CMK (cell line): ENCODE results near the gene SLC6A3.
"Not testable (repeated sequence)": the region's sequence is repeated elsewhere in the genome, so short reads cannot be mapped to it uniquely, and the experiment has no call there.

Source experiments
- DNase-seq: peaks from one replicate; pipeline ENCODE4 v3.0.0-alpha.2; 2010; ENCODE audit warnings: low read depth

SLC6A3 gene

GRCh38 chr5:1440098-1440493, 5.1 kb downstream of the SLC6A3 start:
- no peak for DNase-seq

GRCh38 chr5:1439388-1440097, 5.7 kb downstream of the SLC6A3 start:
- no peak for DNase-seq

- no peak for DNase-seq
Observed at GRCh38 chr5:1438871-1439270, 6.4 kb downstream of the SLC6A3 start.

GRCh38 chr5:1437876-1438559, 7.2 kb downstream of the SLC6A3 start:
- no peak for DNase-seq

GRCh38 chr5:1437226-1437829, 7.9 kb downstream of the SLC6A3 start:
- DNase-seq = no peak

GRCh38 chr5:1436681-1437080, 8.6 kb downstream of the SLC6A3 start:
- DNase-seq = no peak

- DNase-seq = no peak
Observed at GRCh38 chr5:1436036-1436435, 9.2 kb downstream of the SLC6A3 start.

GRCh38 chr5:1435369-1435768, 9.9 kb downstream of the SLC6A3 start:
- no peak for DNase-seq

GRCh38 chr5:1432296-1432695, 12.9 kb downstream of the SLC6A3 start:
- no peak for DNase-seq

GRCh38 chr5:1431896-1432295, 13.3 kb downstream of the SLC6A3 start:
- no peak for DNase-seq

GRCh38 chr5:1431021-1431811, 14.0 kb downstream of the SLC6A3 start:
- no peak for DNase-seq

- no peak for DNase-seq
Observed at GRCh38 chr5:1430121-1430795, 15.0 kb downstream of the SLC6A3 start.

- no peak for DNase-seq
Observed at GRCh38 chr5:1429496-1429895, 15.7 kb downstream of the SLC6A3 start.

- no peak for DNase-seq
Observed at GRCh38 chr5:1429066-1429465, 16.2 kb downstream of the SLC6A3 start.

GRCh38 chr5:1428107-1428506, 17.1 kb downstream of the SLC6A3 start:
- DNase-seq = no peak

GRCh38 chr5:1424716-1425115, 20.5 kb downstream of the SLC6A3 start:
- DNase-seq = no peak

- no peak for DNase-seq
Observed at GRCh38 chr5:1423901-1424603, 21.2 kb downstream of the SLC6A3 start.

GRCh38 chr5:1422522-1422921, 22.7 kb downstream of the SLC6A3 start:
- DNase-seq = not testable (repeated sequence)

GRCh38 chr5:1421521-1422341, 23.5 kb downstream of the SLC6A3 start:
- DNase-seq = no peak
